ENCODE measurements around the gene SIPA1L3.

Gene SIPA1L3

GRCh38 chr19:38142176-38143035 lies 235.4 kb downstream of the SIPA1L3 start:
- TF ChIP-seq SUZ12 (IDR thresholded peaks at IDR 0.05; ENCODE audit: extremely low read depth, insufficient read depth, insufficient read length) = no peak
- TF ChIP-seq ZNF274 (IDR thresholded peaks at IDR 0.05; ENCODE audit: low read depth, low read length) = no peak
- no peak for TF ChIP-seq YY1 (IDR thresholded peaks at IDR 0.05; ENCODE audit: insufficient read depth, insufficient read length)
- no peak overlapping the region for H3K9ac ChIP-seq (ENCODE audit: insufficient read length, low read depth)
- peaks cover 18% of the 10 kb centered on the region for H3K36me3 ChIP-seq (ENCODE audit: insufficient read depth, insufficient read length, low read length)
- H3K27me3 ChIP-seq (ENCODE audit: insufficient read depth, insufficient read length) = no peaks in the 10 kb centered on the region
- DNase-seq (ENCODE audit: low read depth, low spot score) = peak; percentile 20
- no peak overlapping the region for H3K4me3 ChIP-seq (ENCODE audit: insufficient read length, low read depth)
- no peaks in the 10 kb centered on the region for H3K9me3 ChIP-seq (ENCODE audit: insufficient read depth, low read length)
- H3K4me1 ChIP-seq (ENCODE audit: insufficient read depth, insufficient read length) = no peaks in the 10 kb centered on the region

GRCh38 chr19:38143847-38144246 lies 236.8 kb downstream of the SIPA1L3 start:
- Histone ChIP-seq H3K27me3 (ENCODE audit: insufficient read depth, insufficient read length) (no peaks in the 10 kb centered on the region), H3K4me1 (ENCODE audit: insufficient read depth, insufficient read length) (no peaks in the 10 kb centered on the region), H3K9me3 (ENCODE audit: insufficient read depth, low read length) (no peaks in the 10 kb centered on the region), H3K9ac (ENCODE audit: insufficient read length, low read depth) (no peak overlapping the region), H3K36me3 (ENCODE audit: insufficient read depth, insufficient read length, low read length) (peaks cover 20% of the 10 kb centered on the region), H3K4me3 (ENCODE audit: insufficient read length, low read depth) (no peak overlapping the region)
- no peak for TF ChIP-seq YY1 (IDR thresholded peaks at IDR 0.05; ENCODE audit: insufficient read depth, insufficient read length)
- no peak for TF ChIP-seq ZNF274 (IDR thresholded peaks at IDR 0.05; ENCODE audit: low read depth, low read length)
- TF ChIP-seq SUZ12 (IDR thresholded peaks at IDR 0.05; ENCODE audit: extremely low read depth, insufficient read depth, insufficient read length) = no peak
- no peak for DNase-seq (ENCODE audit: low read depth, low spot score)

GRCh38 chr19:38144667-38145066 lies 237.7 kb downstream of the SIPA1L3 start:
- DNase-seq (ENCODE audit: low read depth, low spot score) = no peak
- TF ChIP-seq SUZ12 (IDR thresholded peaks at IDR 0.05; ENCODE audit: extremely low read depth, insufficient read depth, insufficient read length) = no peak
- no peak for TF ChIP-seq ZNF274 (IDR thresholded peaks at IDR 0.05; ENCODE audit: low read depth, low read length)
- no peak for TF ChIP-seq YY1 (IDR thresholded peaks at IDR 0.05; ENCODE audit: insufficient read depth, insufficient read length)
- Histone ChIP-seq H3K36me3 (ENCODE audit: insufficient read depth, insufficient read length, low read length) (peaks cover 20% of the 10 kb centered on the region), H3K9ac (ENCODE audit: insufficient read length, low read depth) (no peak overlapping the region), H3K9me3 (ENCODE audit: insufficient read depth, low read length) (no peaks in the 10 kb centered on the region), H3K4me1 (ENCODE audit: insufficient read depth, insufficient read length) (no peaks in the 10 kb centered on the region), H3K4me3 (ENCODE audit: insufficient read length, low read depth) (no peak overlapping the region), H3K27me3 (ENCODE audit: insufficient read depth, insufficient read length) (no peaks in the 10 kb centered on the region)

- Histone ChIP-seq H3K27me3 (ENCODE audit: insufficient read depth, insufficient read length) (no peaks in the 10 kb centered on the region), H3K9me3 (ENCODE audit: insufficient read depth, low read length) (no peaks in the 10 kb centered on the region), H3K9ac (ENCODE audit: insufficient read length, low read depth) (no peak overlapping the region), H3K4me3 (ENCODE audit: insufficient read length, low read depth) (no peak overlapping the region), H3K4me1 (ENCODE audit: insufficient read depth, insufficient read length) (no peaks in the 10 kb centered on the region), H3K36me3 (ENCODE audit: insufficient read depth, insufficient read length, low read length) (peaks cover 20% of the 10 kb centered on the region)
- DNase-seq (ENCODE audit: low read depth, low spot score) = no peak
- no peak for TF ChIP-seq ZNF274 (IDR thresholded peaks at IDR 0.05; ENCODE audit: low read depth, low read length)
- no peak for TF ChIP-seq SUZ12 (IDR thresholded peaks at IDR 0.05; ENCODE audit: extremely low read depth, insufficient read depth, insufficient read length)
- TF ChIP-seq YY1 (IDR thresholded peaks at IDR 0.05; ENCODE audit: insufficient read depth, insufficient read length) = no peak
These were observed 238.6 kb downstream of the SIPA1L3 start for GRCh38 chr19:38145623-38146022.

- H3K36me3 ChIP-seq (ENCODE audit: insufficient read depth, insufficient read length, low read length) = peaks cover 29% of the 10 kb centered on the region
- H3K4me1 ChIP-seq (ENCODE audit: insufficient read depth, insufficient read length) = no peaks in the 10 kb centered on the region
- H3K4me3 ChIP-seq (ENCODE audit: insufficient read length, low read depth) = no peak overlapping the region
- no peaks in the 10 kb centered on the region for H3K9me3 ChIP-seq (ENCODE audit: insufficient read depth, low read length)
- no peaks in the 10 kb centered on the region for H3K27me3 ChIP-seq (ENCODE audit: insufficient read depth, insufficient read length)
- no peak overlapping the region for H3K9ac ChIP-seq (ENCODE audit: insufficient read length, low read depth)
- no peak for TF ChIP-seq SUZ12 (IDR thresholded peaks at IDR 0.05; ENCODE audit: extremely low read depth, insufficient read depth, insufficient read length)
- no peak for TF ChIP-seq YY1 (IDR thresholded peaks at IDR 0.05; ENCODE audit: insufficient read depth, insufficient read length)
- no peak for TF ChIP-seq ZNF274 (IDR thresholded peaks at IDR 0.05; ENCODE audit: low read depth, low read length)
- no peak for DNase-seq (ENCODE audit: low read depth, low spot score)
These were observed 241.3 kb downstream of the SIPA1L3 start for GRCh38 chr19:38148337-38148736.

GRCh38 chr19:38149661-38150061 lies 242.7 kb downstream of the SIPA1L3 start:
- TF ChIP-seq ZNF274 (IDR thresholded peaks at IDR 0.05; ENCODE audit: low read depth, low read length) = no peak
- H3K36me3 ChIP-seq (ENCODE audit: insufficient read depth, insufficient read length, low read length) = peaks cover 19% of the 10 kb centered on the region
- no peak for DNase-seq (ENCODE audit: low read depth, low spot score)
- H3K4me3 ChIP-seq (ENCODE audit: insufficient read length, low read depth) = no peak overlapping the region
- no peaks in the 10 kb centered on the region for H3K27me3 ChIP-seq (ENCODE audit: insufficient read depth, insufficient read length)
- H3K4me1 ChIP-seq (ENCODE audit: insufficient read depth, insufficient read length) = no peaks in the 10 kb centered on the region
- no peak overlapping the region for H3K9ac ChIP-seq (ENCODE audit: insufficient read length, low read depth)
- no peaks in the 10 kb centered on the region for H3K9me3 ChIP-seq (ENCODE audit: insufficient read depth, low read length)

GRCh38 chr19:38151242-38151641 lies 244.2 kb downstream of the SIPA1L3 start:
- TF ChIP-seq SUZ12 (IDR thresholded peaks at IDR 0.05; ENCODE audit: extremely low read depth, insufficient read depth, insufficient read length) (no peak), YY1 (IDR thresholded peaks at IDR 0.05; ENCODE audit: insufficient read depth, insufficient read length) (no peak), ZNF274 (IDR thresholded peaks at IDR 0.05; ENCODE audit: low read depth, low read length) (no peak)
- Histone ChIP-seq H3K36me3 (ENCODE audit: insufficient read depth, insufficient read length, low read length) (peaks cover 16% of the 10 kb centered on the region), H3K9me3 (ENCODE audit: insufficient read depth, low read length) (no peaks in the 10 kb centered on the region), H3K4me3 (ENCODE audit: insufficient read length, low read depth) (no peak overlapping the region), H3K9ac (ENCODE audit: insufficient read length, low read depth) (no peak overlapping the region), H3K27me3 (ENCODE audit: insufficient read depth, insufficient read length) (no peaks in the 10 kb centered on the region), H3K4me1 (ENCODE audit: insufficient read depth, insufficient read length) (no peaks in the 10 kb centered on the region)
- DNase-seq (ENCODE audit: low read depth, low spot score) = no peak
